ENCODE results near the gene ELF5. TPM values are rescaled to one million over a fixed set of nuclear protein-coding genes. Genes with fewer than 3 reads are reported as not detected.

Gene ELF5
- under 1 TPM in 3 of 8 experiments, not detected in 5; 0.17 to 0.57 (median 0.28) TPM for total RNA-seq

DNA sequence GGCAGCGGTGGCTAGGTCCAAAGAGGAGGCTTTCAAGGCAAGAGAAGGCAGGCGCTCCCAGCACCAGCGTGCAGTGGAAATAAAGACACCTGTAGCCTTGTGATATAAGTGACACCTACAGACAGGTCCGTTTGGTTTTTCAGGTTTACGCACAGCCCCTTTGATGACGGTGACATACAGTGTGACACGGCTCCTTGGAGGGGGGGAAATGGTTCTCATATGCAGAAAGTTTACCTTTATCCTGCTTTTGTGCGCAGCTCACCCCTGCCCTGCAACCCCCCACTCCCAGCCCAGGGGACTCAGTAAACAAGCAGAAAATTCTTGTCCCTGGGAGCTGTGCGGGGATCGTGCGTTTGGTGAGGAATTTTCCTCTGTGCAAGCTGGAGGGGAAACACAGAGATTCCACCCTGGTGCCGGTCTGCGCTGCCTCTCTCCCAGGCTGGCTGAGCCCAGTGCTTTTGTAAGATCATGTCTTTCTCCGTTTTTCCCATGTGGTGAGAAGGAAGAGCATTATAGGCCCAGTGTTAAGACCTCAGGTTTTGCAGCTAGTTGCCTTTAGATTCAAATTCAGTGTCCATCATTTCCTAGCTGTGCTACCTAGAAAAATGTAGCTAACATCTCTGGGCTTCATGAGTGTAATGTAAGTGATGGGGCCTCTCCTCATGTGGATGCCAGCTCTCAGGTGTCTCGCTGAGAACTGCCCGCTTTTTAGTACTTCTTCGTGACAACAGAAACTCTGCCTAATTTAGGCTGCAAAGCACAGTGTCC, at the start of gene ELF5:
ELF5 (minus strand) TSS at position 113 of the 768 bp plus-strand sequence. CDS start 8,045 bp downstream, outside the sequence.
- peak in 3 of 8 experiments; percentile 45 to 94 (median 46) for ATAC-seq (replicated peaks in 6 of 8)
- no peaks in the 10 kb centered on the region for H3K4me1 ChIP-seq (replicated peaks in 1 of 2)
- H3K4me3 ChIP-seq = no peak within 1 kb of the TSS
- WGBS, 10 experiments = 42 to 93% (median 89%) methylated on average over 2 to 10 of the region's 17 CpGs; no CpG with 5 or more reads in 1 of the 10 experiments
- in situ Hi-C loops (cut with MboI; ENCODE audit: low pct_unique_long_range_greater_than_20kb in 2 of 9, low sequenced_read_pairs in 9 of 9, unreplicated experiment in 9 of 9) = no loop called here
- no peak within 1 kb of the TSS for H3K27ac ChIP-seq

DNA sequence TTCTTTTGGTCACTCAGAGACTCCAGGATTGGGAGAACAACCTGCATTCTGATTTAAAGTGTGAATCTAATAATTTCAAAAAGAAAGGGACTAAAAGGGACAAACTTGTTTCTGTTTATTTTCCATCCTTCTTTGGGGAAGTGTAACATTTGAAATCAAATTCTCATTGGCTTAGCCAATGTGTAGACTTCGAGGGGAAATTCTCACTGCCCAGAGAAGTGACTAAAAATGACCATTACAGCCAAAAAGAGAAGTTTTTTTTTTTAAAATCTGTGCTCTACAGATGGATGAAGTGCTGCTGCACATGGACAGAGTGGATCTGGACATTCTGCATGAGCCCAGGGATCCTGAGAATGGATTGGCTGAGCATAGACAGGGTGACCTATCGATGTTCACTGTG, 49.4 kb upstream of the ELF5 start:
- in situ Hi-C loops (cut with MboI; ENCODE audit: low pct_unique_long_range_greater_than_20kb in 2 of 9, low sequenced_read_pairs in 9 of 9, unreplicated experiment in 9 of 9) = no loop called here
- H3K4me1 ChIP-seq (replicated peaks in 1 of 2) = no peaks in the 10 kb centered on the region
- H3K27ac ChIP-seq = no peak overlapping the region
- 0 to 100% (median 58%) methylated on average over 1 to 2 of the region's 2 CpGs; no CpG with 5 or more reads in 2 of the 10 experiments for WGBS, 10 experiments
- ATAC-seq (replicated peaks in 6 of 8) = no peak
- no peak overlapping the region for H3K4me3 ChIP-seq

DNA sequence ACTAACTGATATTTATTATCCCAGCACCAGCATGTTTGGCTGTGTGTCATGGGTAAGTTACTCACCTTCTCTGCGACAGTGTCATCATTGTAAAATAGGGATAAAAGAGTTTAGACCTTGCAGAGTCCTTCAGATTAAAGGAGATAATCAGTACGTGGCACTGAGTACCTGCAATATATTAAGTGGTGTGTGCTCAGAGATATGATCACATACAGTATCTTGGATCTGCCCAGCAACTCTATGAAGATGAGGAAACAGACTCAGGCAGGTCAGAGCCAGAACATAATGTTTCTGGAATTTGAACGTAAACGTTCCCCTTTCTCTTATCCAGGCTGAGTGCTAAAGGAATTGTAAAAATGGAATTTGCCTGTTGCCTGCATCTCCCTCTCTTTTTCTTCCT, 46.9 kb upstream of the ELF5 start:
- in situ Hi-C loops (cut with MboI; ENCODE audit: low pct_unique_long_range_greater_than_20kb in 2 of 9, low sequenced_read_pairs in 9 of 9, unreplicated experiment in 9 of 9) = no loop called here
- Histone ChIP-seq H3K27ac (no peak overlapping the region), H3K4me3 (no peak overlapping the region), H3K4me1 (replicated peaks in 1 of 2) (no peaks in the 10 kb centered on the region)
- no peak for ATAC-seq (replicated peaks in 6 of 8)
- 63 to 100% (median 89%) methylated on average over 1 to 4 of the region's 4 CpGs; no CpG with 5 or more reads in 1 of the 10 experiments for WGBS, 10 experiments

DNA sequence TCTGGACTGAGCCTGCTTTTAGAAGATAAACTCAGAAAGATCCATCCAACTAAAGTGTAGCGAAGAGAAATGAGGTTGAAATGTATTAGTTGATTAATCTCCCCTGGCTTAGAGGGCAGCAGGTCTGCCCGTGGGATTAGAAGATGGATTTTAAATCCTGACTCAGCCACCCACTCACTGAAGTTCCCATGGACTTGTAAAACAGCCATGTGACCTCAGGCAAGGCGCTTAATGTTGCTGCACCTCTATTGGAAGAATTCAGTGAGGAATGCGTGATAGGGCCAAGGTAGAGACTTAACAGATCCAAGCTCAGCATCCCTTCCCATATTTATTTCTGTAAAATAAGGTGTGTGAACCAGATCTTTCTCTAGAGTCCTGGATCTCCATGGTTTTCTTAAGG, 45.1 kb upstream of the ELF5 start:
- WGBS, 10 experiments = 61 to 83% (median 69%) methylated on average over 1 to 3 of the region's 4 CpGs; no CpG with 5 or more reads in 3 of the 10 experiments
- H3K4me3 ChIP-seq = no peak overlapping the region
- no peak overlapping the region for H3K27ac ChIP-seq
- in situ Hi-C loops (cut with MboI; ENCODE audit: low pct_unique_long_range_greater_than_20kb in 2 of 9, low sequenced_read_pairs in 9 of 9, unreplicated experiment in 9 of 9) = no loop called here
- H3K4me1 ChIP-seq (replicated peaks in 1 of 2) = no peaks in the 10 kb centered on the region
- no peak for ATAC-seq (replicated peaks in 6 of 8)

DNA sequence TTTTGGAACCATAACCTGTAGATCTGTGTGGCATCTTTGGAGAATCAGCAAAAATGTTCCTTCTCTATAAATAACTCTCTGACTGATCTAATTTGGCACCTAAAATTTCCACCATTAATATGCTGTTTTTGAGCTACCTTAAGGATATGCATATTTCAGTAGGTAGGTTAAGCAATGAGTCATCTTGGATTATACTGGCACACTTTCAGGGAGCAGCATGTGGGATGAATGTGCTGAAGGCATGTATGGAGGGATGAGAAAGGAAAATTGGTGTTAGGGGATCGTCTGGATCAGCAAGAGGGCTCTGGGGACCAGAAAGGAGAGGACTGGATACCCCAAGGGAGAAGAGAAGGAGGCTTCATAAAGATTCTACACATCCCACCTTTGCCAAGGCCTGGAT, 44.6 kb upstream of the ELF5 start:
- 0 to 50% (median 20%) methylated on average over 1 of the region's 1 CpG; no CpG with 5 or more reads in 3 of the 10 experiments for WGBS, 10 experiments
- ATAC-seq (replicated peaks in 6 of 8) = peak in 1 of 8 experiments; percentile 39
- no peaks in the 10 kb centered on the region for H3K4me1 ChIP-seq (replicated peaks in 1 of 2)
- no peak overlapping the region for H3K27ac ChIP-seq
- H3K4me3 ChIP-seq = no peak overlapping the region
- in situ Hi-C loops (cut with MboI; ENCODE audit: low pct_unique_long_range_greater_than_20kb in 2 of 9, low sequenced_read_pairs in 9 of 9, unreplicated experiment in 9 of 9) = no loop called here

DNA sequence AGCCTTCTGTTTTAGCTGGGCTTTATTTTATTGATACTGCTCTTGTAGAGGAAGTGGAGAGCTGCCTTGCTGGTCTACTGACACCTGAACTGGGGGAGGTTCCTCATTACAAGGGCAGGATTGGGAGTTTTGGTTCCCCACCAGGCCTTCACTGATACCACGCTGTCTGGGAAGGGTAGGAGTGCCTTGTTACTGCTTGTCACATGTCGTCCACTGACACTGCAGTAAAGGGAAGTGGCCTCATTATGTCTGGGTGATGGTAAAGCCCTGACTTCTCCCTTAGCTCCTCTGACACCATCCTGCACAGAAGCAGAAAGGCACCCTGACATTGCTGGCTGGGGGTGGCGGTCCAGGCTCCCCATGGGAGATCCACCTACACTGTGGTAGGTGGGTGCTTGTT, 38.7 kb upstream of the ELF5 start:
- H3K4me3 ChIP-seq = no peak overlapping the region
- 40 to 83% methylated on average over 1 to 2 of the region's 3 CpGs; no CpG with 5 or more reads in 8 of the 10 experiments for WGBS, 10 experiments
- no peaks in the 10 kb centered on the region for H3K4me1 ChIP-seq (replicated peaks in 1 of 2)
- no peak for ATAC-seq (replicated peaks in 6 of 8)
- no peak overlapping the region for H3K27ac ChIP-seq
- in situ Hi-C loops (cut with MboI; ENCODE audit: low pct_unique_long_range_greater_than_20kb in 2 of 9, low sequenced_read_pairs in 9 of 9, unreplicated experiment in 9 of 9) = no loop called here

DNA sequence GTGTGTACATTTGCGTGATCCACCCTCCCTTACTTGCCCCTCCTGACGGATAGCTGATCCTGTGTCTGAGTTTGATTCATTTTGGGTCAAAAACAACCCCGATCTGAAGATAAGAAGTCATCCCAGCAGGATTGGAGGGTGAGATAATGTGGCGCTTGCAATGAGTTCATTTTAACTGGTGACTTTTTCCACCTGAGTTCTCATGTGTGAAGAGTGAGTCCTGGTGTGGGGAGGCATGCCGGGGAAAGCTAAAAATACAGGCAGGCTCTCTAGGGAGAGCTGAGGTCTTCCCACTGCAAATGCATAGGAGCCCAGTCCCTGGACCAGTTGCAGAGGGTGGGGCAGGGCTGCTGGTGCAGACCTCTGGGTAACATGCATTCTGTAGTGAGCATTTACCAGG, 35.7 kb upstream of the ELF5 start:
- in situ Hi-C loops (cut with MboI; ENCODE audit: low pct_unique_long_range_greater_than_20kb in 2 of 9, low sequenced_read_pairs in 9 of 9, unreplicated experiment in 9 of 9) = no loop called here
- peak in 1 of 8 experiments; percentile 21 for ATAC-seq (replicated peaks in 6 of 8)
- 54 to 87% (median 73%) methylated on average over 2 to 5 of the region's 5 CpGs; no CpG with 5 or more reads in 6 of the 10 experiments for WGBS, 10 experiments
- no peaks in the 10 kb centered on the region for H3K4me1 ChIP-seq (replicated peaks in 1 of 2)
- no peak overlapping the region for H3K4me3 ChIP-seq
- H3K27ac ChIP-seq = no peak overlapping the region

DNA sequence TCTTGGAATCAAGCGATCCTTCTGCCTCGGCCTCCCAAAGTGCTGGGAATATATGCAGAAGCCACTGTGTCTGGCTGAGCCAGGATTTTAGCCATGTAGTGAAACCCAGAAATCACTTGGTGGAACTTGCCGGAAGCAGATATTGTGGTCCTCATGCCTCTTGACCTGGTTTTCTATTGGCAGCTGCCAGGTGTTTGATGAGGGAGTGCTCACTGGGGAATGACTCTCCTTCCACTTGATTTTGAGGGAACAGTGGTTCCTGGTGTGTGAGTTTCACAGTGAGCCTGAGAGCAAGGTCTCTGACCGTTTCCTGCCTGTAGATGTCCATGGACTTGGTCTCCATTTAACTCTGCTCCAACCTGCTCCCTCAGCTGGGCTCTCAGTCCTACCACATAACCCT, 34.7 kb upstream of the ELF5 start:
- no peaks in the 10 kb centered on the region for H3K4me1 ChIP-seq (replicated peaks in 1 of 2)
- H3K4me3 ChIP-seq = no peak overlapping the region
- WGBS, 10 experiments = 72 to 100% (median 94%) methylated on average over 2 to 4 of the region's 4 CpGs; no CpG with 5 or more reads in 5 of the 10 experiments
- H3K27ac ChIP-seq = no peak overlapping the region
- no peak for ATAC-seq (replicated peaks in 6 of 8)
- in situ Hi-C loops (cut with MboI; ENCODE audit: low pct_unique_long_range_greater_than_20kb in 2 of 9, low sequenced_read_pairs in 9 of 9, unreplicated experiment in 9 of 9) = no loop called here

DNA sequence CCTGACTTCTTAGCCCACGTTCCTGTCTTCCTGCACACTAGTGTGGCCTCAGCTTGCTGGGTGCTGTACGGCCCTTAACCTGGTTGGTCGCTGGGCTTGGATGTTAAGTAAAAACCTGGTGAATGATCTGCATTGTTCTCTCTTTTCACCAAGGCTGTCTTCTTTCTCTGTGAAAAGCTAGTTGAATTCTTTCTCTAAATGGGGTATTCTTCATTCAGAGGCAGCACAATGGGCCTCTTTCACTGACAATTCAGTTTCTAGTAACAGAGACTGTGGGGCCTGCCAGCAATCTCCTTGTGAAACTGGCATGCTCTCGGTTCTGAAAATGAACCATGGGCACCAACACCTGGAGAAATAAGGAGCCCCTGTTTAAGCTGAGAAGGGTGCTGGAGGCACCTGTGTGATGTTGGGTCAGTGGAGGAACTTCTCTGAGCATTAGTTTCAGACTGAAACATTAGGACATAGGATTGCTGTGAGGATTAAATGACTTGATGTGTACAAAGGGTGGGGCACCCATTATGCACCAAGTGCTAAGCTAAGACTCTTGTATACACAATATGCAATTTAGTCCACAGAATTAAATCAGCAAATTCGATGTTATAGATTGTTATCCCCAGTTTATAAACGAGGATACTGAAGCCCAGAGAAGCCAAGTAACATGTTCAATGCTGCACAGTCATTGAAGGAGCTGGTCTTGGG, 33.1 kb upstream of the ELF5 start:
- in situ Hi-C loops (cut with MboI; ENCODE audit: low pct_unique_long_range_greater_than_20kb in 2 of 9, low sequenced_read_pairs in 9 of 9, unreplicated experiment in 9 of 9) = no loop called here
- peak in 3 of 8 experiments; percentile 84 to 99 (median 88) for ATAC-seq (replicated peaks in 6 of 8)
- Histone ChIP-seq H3K4me1 (replicated peaks in 1 of 2) (no peaks in the 10 kb centered on the region), H3K4me3 (no peak overlapping the region), H3K27ac (no peak overlapping the region)
- 0 to 71% (median 30%) methylated on average over 1 to 6 of the region's 6 CpGs; no CpG with 5 or more reads in 1 of the 10 experiments for WGBS, 10 experiments

DNA sequence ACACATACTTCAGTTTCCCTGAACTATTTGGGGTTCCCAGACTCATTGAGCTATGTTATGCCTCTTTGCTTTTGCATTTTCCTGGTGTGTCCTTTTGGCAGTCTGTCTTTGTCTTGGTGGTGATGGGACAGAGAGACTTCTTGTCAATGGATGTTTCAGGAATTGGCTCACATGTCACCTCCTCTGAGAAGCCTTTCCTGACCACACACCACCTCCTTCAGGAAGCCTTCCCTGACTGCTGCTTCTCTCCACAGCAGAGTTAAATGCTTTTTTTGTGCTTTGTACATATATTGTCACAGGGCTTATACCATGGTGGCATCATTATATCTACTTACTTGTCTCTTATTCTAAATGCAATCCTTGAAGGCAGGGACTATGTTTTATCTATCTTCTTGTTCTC, 28.5 kb upstream of the ELF5 start:
- in situ Hi-C loops (cut with MboI; ENCODE audit: low pct_unique_long_range_greater_than_20kb in 2 of 9, low sequenced_read_pairs in 9 of 9, unreplicated experiment in 9 of 9) = no loop called here
- ATAC-seq (replicated peaks in 6 of 8) = peak in 1 of 8 experiments; percentile 7
- Histone ChIP-seq H3K4me1 (replicated peaks in 1 of 2) (no peaks in the 10 kb centered on the region), H3K4me3 (no peak overlapping the region), H3K27ac (no peak overlapping the region)

DNA sequence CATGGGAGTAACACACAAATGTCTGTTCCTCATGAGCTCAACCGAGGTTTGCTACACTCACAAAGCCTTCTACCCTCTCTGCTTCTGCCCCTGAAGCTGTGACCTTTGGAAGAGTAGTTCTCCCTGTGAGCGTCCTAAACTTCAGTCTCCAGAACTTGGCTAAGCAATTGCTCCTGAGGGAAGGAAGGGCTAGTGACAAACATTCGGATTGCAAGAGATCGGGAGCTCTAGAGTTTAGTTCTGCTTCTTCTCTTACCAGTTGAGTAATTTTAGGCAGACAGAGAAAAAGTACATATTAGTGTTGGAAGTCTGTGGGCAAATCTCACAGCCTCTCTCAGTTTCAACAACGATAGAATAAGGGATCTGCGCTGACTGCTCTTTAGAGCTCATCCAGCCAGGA, 27.3 kb upstream of the ELF5 start:
- Histone ChIP-seq H3K4me1 (replicated peaks in 1 of 2) (no peaks in the 10 kb centered on the region), H3K4me3 (no peak overlapping the region), H3K27ac (no peak overlapping the region)
- whole genome bisulfite sequencing, 10 experiments = 25 to 100% (median 82%) methylated on average over 1 to 5 of the region's 6 CpGs
- ATAC-seq (replicated peaks in 6 of 8) = no peak
- in situ Hi-C loops (cut with MboI; ENCODE audit: low pct_unique_long_range_greater_than_20kb in 2 of 9, low sequenced_read_pairs in 9 of 9, unreplicated experiment in 9 of 9) = no loop called here

DNA sequence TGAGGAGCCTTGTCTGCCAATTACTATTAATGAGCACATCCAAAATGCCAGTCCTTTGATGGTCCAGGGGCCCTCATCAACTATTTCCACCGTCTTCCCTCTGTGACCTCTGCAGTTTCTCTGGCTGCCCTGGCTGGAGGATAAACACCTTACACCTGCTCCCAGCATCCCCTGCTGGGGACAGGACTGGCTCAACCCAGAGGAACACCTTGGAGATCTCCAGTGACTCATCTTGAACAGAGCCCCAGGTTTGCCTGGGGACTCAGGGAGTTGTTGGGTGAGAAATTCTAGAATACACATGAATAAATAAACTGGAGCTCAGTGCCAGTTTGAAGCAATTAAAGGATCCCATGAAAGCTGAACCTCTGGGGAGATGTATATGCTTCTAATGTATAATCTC, 24.0 kb upstream of the ELF5 start:
- ATAC-seq (replicated peaks in 6 of 8) = no peak
- Histone ChIP-seq H3K4me1 (replicated peaks in 1 of 2) (no peaks in the 10 kb centered on the region), H3K27ac (no peak overlapping the region), H3K4me3 (no peak overlapping the region)
- in situ Hi-C loops (cut with MboI; ENCODE audit: low pct_unique_long_range_greater_than_20kb in 2 of 9, low sequenced_read_pairs in 9 of 9, unreplicated experiment in 9 of 9) = no loop called here
- 0 to 100% (median 80%) methylated on average over 1 of the region's 1 CpG; no CpG with 5 or more reads in 5 of the 10 experiments for WGBS, 10 experiments

DNA sequence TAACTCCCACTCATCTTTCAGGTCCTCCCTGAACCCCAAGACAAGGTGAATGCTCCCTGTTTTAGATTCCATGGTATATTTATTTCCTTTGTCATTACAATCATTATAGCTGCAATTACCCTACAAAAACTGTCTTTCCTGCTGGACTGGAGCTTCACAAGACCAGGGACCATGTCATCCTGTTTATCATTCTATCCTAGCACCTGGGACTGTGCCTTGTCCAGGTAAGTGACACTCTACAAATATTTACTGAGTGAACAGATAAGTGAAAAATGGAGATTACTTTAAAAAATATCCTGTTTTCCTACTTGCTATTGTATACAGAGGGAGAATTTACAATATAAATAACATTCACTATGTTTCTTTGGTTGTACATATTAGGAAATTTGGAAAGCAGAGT, 22.5 kb upstream of the ELF5 start:
- in situ Hi-C loops (cut with MboI; ENCODE audit: low pct_unique_long_range_greater_than_20kb in 2 of 9, low sequenced_read_pairs in 9 of 9, unreplicated experiment in 9 of 9) = no loop called here
- Histone ChIP-seq H3K4me1 (replicated peaks in 1 of 2) (no peaks in the 10 kb centered on the region), H3K27ac (no peak overlapping the region), H3K4me3 (no peak overlapping the region)
- ATAC-seq (replicated peaks in 6 of 8) = no peak

All from motor neuron (in vitro differentiated cells).